HUDEP-2 (cell line): ENCODE measurements around the gene RMC1.
"Not testable (repeated sequence)": the region's sequence is repeated elsewhere in the genome, so short reads cannot be mapped to it uniquely, and the experiment has no call there.

Source experiments
- DNase-seq, 76 experiments: peaks; one replicate each; lab custom pipeline; 2025; ENCODE audit not compliant: unreplicated experiment in 76 of 76; lab: John Stamatoyannopoulos, UW

RMC1 gene

DNA sequence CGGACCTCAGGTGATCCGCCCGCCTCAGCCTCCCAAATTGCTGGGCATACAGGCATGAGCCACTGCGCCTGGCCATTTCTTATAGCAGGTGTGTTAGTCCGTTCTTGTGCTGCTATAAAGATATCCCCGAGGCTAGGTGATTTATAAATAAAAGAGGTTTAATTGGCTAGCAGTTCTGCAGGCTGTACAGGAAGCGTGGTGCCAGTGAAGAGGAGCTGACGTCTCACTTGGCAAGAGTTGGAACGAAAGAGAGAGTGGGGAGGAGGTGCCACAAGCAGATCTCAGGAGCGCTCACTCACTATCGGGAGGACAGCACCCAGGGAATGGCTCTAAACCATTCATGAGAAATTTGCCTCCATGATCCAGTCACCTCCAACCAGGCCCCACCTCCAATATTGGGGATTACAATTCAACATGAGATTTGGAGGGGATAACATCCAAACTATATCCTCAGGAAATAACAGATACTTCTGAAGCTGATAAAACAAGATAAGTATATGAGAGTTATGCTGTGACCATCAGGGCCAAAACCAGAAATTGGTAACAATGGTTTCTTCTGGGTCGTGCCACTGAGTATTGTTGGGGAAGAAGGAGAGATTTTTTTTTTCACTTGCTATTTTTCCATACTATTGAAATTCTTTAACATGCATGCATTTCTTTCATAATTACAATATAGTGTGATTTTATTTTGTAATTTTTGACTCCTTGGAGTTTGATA is 7.4 kb upstream of the RMC1 start:
- DNase-seq, result peak in 4 of 76 experiments; percentile 1 to 5 (median 4)

DNA sequence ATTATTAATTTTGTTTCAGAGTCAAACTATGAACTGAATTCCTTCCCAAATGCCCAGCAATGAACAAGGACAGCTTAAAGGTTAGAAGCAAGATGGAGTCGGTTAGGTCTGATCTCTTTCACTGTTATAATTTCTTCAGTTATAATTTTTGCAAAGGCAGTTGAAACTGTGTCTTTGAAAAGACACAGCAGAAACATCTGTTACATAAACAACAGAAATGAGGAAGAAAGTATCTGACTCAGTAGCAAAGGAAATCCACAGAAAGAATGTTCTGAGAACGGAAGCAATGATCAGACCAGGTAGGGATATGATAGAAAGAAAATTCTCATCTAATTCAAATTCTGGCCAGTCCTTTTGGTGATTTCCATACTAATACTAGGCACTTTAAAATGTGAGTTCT is 5.2 kb upstream of the RMC1 start:
- DNase-seq, result no peak

DNA sequence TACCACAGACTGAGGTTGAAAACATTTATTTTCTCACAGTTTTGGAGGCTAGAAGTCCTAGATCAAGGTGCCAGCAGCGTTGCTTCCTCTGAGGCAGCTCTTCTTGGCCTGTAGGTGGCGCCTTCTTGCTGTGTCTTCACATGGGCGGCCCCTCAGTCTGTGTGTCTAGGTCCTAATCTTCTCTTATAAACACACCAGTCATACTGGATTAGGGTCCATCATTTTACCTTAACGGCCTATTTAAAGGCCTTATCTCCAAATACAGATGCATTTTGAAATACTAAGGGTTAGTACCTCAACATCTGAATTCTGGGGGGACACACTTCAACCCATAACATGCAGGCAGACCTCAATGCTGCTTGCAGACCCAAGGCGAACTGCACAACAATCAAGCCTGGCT is 4.4 kb upstream of the RMC1 start:
- peak in 71 of 76 experiments; percentile 6 to 86 (median 58) for DNase-seq

DNA sequence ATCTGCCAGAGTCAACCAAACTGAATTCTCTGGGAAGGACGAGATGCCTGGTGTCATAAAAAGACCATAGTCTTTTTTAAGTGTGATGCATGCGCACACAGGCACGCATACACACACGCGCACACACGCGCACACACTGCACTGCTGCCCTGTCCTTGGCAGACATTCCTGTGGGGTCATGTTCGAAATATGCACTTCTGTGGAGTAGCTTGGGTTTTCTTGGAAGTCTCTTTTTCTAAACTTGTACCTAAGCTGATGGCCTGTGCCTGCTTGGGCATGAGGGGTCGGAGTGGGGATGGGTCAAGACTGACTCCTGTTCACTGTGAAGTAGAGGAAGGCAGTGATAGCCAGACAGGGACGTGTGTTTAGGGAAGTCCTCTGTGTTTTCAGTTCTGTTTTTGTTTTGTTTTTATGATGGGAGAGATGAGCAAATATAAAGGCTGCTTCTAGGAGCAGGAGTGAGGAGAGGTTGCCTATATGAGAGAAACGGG is 4.0 kb upstream of the RMC1 start:
- DNase-seq, result no peak

DNA sequence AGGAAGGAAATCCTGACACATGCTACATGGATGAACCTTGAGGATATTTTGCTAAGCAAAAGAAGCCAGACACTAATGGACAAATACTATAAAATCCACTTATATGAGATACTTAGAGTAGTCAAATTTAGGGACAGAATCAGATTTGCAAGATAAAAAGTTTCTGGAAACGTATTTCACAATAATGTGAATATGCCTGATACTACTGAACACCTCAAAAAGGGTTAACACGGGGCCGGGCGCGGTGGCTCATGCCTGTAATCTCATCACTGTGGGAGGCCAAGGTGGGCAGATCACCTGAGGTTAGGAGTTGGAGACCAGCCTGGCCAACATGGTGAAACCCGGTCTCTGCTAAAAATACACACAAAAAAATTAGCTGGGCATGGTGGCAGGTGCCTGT is 1.7 kb upstream of the RMC1 start:
- no peak for DNase-seq

DNA sequence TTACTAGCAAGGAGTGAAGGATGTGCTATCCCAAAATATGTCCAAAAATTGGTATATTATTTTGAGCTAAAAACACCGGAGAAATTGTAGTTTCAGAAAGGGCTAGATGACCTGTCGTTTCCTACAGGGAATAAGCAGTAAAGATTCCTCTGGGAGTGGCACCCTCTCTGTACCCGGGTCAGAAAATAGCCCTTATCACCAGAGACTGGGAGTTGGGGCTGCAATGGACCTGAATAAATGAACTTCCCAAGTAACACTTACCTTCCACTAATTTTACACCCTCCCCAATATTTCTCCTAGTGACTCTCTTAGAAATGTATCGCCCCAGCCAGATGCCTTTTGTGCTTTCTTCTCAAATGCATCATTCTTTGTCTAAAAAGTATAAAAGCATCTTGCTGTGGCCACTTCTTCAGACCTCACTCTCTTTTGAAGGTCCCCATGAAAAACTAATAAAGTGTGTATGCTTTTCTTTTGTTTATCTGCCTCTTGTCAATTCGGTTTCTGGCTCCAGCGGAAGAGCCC is 734 bp upstream of the RMC1 start:
- peak in 3 of 76 experiments; percentile 22 to 52 (median 34) for DNase-seq

DNA sequence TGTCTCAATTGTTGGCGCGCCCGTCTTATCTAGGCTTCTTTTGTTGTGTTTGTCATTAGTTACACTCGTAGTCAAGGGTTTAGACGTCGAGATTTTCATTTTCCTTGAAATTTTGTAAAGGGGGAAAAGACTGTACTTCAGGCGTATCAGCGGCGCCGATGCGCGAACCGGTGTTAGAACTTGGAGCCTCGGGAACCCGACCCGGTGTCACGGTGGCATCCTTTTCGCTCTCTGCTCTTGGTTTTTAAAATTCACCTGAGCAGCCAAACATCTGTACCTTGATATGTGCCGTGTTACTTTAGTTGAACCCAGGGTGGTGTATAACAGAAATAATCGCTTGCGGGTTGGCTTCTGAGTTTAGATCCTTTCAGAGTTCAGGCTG is 643 bp downstream of the RMC1 start:
- DNase-seq, result peak in 5 of 76 experiments; percentile 5 to 28 (median 21)

DNA sequence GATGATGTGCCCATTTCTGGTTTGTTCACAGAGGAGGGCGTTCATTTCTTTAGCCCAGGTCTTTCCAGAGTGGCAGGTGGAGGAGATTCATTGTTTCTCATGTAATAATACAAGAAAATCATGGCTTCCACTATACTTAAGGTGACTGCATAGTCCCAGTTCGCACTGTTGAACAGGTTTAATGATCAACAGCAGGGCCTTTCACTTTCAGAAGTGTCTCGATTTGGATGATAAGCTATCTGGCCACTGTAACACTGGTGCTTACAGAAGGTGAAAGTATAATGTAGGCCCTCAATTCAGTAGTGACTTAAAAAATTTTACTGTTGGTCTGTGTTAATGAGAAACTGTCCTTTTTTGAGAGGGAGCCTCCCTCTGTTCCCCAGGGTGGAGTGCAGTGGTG is 1.4 kb downstream of the RMC1 start:
- peak in 1 of 76 experiments; percentile 10 for DNase-seq

DNA sequence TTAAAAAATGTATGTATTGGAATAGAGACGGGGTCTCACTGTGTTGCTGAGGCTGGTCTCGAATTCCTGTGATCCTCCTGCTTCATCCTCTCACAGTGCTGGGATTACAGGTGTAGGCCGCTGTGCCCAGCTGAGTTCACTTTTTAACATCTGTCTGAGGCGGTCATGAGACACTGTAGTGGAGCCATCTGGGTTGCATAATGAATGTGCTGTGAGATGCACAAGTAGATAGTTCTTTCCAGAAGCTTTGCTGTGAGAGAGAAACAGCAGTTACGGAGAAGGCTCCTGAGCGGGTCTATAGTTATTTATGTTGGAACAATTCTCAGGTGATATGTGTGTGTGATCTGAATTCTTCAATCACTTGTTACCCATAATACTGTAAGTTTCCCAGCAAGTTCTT is 3.1 kb downstream of the RMC1 start:
- no peak for DNase-seq

DNA sequence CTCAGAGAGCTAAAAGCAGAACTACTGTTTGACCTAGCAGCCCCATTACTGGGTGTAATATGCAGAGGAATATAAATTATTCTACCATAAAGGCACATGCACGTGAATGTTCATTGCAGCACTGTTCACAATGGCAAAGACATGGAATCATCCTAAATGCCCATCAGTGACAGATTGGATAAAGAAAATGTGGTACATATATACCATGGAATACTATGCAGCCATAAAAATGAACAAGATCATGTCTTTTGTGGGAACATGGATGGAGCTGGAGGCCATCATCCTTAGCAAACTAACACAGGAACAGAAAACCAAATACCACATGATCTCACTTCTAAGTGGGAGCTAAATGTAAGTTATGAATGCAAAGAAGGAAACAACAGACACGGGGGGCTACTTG is 7.6 kb downstream of the RMC1 start:
- not testable (repeated sequence) for DNase-seq

DNA sequence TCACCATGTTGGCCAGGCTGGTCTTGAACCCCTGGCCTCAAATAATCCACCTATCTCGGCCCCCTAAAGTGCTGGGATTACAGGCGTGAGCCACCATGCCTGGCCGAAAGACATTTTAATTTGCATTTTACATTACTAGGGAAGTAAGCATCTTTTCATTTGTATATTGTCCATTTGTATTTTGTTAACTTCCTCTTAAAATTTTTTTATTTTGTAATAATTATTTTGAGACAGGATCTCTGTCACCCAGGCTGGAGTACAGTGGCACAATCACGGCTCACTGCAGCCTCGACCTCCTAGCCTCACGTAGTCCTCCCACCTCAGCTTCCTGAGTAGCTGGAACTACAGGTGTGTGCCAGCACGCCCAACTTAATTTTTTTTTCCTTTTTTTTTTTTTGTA is 8.9 kb downstream of the RMC1 start:
- not testable (repeated sequence) for DNase-seq

DNA sequence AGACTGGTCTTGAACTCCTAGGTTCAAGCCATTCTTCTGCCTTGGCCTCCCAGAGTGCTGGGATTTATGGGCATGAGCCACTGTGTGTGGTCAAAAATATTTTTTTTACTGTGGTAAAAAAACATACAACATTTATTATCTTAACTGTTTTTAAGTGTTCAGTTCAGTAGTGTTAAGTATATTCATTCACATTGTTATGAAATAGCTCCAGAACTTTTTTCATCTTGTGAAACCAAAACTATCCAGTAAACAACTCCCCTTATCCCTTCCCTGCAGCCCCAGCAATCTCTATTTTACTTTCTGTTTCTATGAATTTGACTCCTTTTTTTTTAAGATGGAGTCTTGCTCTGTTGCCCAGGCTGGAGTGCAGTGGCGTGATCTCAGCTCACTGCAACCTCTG is 9.3 kb downstream of the RMC1 start:
- no peak for DNase-seq

DNA sequence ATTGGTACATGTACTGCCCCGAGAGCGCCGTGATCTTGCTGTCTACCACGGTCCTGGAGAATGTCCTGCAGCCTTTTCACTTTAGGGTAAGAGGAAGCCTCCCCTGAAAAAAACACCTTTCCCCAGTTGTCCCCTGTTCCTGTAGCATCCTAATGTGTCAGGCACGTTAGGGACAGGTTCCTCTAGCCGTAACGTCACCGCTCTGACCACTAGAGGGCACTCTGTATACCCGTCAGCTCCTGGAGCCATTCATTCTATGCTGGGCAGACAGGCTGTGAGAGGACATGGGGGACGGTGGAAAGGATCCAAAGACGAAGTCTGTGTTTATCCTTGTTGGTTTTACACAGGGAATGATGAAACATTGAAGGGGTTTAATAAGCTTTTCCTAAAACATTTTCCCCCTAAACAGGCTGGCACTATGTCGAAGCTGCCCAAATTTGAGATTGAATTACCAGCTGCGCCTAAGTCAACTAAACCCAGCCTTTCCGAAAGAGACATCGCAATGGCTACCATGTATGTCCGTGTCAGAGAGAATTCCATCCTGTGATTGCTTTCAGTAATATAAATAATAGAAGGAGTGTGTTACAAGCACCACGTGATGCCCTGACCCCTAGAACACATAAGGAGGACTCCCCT is 12.7 kb downstream of the RMC1 start:
- DNase-seq, result peak in 72 of 76 experiments; percentile 1 to 87 (median 58)

DNA sequence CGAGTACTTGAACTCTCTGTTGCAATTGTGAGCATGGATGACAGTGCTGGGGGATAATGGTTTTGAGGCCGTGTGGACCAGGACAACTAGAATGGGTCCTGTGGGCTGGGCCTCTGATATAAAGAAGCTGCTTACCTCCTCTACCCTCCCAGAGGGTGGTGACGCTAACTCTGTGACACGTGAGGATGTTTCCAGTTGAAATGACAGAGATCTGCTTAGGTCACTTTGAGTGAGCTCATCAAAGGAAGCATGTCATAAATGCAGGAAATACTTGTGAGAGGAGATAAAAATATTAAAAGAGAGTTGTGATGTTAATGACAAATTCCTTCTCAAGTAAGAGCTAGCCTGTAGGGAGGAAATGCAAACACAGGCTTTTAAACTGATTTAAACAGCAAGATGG is 16.4 kb downstream of the RMC1 start:
- no peak for DNase-seq

DNA sequence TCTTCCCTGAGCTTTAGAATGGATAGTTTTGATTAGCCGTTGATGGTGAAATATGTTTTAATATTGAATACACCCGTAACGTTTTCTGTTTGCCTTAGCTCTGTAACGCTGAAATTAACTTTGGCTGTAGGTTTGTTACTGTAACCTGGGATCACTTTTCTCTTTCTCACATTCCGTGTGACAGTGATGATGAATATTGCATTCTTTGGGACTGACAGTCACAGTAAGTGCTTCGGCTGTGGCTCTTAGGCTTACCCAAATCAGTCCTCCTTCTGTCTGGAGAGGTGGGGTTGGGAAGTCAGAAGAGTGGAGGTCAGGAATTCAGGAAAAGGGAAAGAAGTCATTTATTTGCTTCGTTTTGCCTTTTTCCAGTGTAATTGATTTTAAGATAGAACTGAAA is 18.0 kb downstream of the RMC1 start:
- no peak for DNase-seq

DNA sequence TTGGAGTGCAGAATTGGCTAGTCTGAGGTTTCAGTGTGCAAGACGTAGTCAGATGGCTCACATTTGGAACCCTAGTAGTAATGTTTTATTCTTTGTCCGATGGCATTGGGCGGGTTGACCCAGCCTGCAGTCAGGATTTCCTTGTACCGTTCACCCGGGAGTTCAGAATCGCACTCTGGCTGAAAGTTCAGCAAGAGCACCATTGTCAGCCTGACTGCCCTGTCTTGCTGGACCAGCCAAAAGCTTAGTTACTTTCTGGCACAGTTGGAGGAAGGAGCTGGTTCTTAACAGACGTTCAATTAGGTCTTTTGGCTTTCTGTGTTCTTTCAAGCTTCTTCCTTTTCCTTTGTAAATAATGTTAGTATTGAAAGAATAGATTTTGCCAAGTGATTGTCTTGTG is 18.6 kb downstream of the RMC1 start:
- no peak for DNase-seq

DNA sequence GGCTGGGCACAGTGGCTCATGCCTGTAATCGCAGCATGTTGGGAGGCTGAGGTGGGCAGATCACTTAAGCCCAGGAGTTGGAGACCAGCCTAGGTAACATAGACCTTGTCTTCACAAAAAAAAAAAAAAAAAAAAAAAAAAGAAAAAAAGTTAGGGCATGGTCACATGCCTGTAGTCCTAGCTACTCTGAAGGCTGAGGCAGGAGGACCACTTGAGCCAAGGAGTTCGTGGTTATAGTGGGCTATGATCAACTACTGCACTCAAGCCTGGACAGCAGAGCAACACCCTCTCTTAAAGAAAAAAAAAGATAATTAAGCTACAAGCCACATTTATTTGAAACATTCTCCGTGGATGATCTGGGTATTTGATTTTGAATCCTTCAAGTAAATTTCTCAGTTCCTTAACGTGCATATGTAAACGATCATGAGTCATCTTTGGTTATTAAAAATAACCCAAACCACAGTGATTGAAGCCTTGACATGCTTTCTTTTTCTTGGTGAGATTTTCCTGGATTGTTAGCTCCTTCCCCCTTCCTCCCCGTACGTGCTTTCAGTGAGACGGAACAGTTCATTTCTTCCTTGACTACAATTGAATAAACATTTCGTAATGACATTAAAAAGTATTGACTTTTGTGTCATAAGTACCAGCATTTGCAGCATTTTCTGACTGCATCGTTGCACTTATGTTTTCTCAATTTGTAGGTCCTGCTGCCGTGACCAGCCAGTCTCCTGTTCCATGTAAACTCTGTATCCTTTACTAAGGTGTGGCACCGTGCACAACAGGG is 20.3 kb downstream of the RMC1 start:
- DNase-seq, result no peak

DNA sequence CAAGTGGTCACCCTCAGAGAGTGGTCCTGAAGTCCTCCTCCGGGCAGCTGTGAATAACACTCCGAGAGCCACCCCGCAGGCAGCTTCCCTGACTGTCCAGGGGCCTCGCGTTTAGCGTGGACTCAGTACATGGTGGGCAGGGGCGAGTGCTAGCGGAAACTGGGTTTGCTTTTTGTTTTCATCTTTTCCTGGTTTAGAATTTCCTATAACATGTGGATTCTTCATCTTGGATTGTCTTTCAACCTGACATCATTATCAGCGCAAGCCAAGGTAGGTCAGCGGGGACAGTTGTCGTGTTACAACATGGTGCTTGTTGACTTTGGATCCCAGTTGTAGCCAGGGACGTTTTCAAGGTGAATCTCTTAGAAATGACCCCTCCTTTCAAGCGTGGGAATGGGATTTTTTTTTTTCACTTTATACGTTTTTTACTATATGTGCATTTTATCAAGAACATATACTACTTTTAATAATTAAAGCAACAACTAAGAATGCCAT is 20.9 kb downstream of the RMC1 start:
- DNase-seq, result no peak

DNA sequence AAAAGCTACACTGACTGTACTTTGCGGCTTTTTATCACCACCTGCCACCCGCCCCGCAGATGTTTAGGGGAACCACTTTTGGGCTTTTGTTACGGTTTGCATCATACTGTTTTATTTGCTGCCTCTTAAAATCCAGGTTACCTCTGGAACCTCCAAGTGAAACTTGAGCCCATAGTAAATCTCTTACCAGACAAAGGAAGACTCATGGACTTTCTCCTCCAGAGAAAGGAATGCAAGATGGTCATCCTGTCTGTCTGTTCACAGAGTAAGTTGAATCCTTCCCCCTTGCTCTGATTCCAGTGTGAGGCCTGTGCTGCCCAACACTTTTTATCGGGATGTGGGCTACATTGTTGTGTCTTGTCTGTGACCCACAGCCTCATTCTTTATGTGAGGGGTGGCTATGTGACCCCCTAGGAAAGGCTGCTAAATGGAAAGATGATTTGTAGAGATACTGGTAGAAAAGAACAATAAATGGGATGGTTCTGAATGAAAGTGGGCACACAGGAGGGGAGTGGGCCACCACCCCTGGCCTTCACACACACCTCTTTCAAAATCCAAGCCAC is 23.3 kb downstream of the RMC1 start:
- DNase-seq, result no peak

DNA sequence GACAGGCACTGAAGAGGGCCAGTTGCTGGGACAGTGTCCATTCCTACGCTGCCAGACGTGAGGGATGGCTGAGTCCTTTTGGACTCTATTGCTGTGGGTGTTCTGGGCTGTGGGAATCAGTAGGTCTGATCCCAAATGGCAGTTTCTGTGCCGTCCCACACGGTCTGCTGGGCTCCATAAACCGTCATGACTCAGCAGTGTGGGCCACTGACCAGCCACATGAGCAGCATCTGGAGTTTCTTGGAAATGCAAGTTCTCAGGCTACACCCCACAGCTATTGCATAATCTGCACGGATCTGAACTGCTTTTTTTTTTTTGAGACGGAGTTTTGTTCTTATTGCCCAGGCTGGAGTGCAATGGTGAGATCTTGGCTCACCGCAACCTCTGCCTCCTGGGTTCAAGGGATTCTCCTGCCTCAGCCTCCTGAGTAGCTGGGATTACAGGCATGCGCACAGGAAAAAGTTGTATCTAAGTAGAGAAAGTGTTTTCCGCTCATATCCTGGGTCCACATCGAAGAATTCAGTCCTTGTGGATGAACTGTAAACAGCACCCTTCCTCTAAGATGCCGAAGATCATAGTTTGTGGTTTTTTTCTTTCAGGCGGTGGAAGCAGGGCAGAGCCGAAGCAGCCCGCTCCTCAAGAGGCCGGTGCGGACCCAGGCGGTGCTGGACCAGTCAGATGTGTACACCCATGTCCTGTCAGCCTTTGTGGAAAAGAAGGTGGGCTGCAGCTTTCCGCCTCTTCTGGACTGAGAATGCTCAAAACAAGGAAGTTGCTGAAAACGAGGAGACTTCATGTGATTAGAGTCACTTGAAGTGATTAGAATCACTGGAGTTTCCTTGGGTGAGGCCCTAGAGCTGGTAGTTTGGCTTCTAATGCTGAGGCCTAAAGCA is 25.5 kb downstream of the RMC1 start:
- peak in 12 of 76 experiments; percentile 14 to 60 (median 42) for DNase-seq
